Measurements from ENCODE around the gene PPP1R1B.

GRCh38 chr17:39580082-39580468 is 46.7 kb upstream of the PPP1R1B start:
- TF ChIP-seq CTCF (IDR thresholded peaks at IDR 0.05), result no peak
- TF ChIP-seq POLR2A (IDR thresholded peaks at IDR 0.05), result no peak
